NB4 (cell line): ENCODE measurements around the gene LST1.

Experiments
- DNase-seq: peaks from one replicate; pipeline ENCODE4 v3.0.0; 2010; ENCODE audit warnings: low read depth
- H3K4me3 ChIP-seq: one replicate; pipeline ENCODE4 v1.5.1; 2011; ENCODE audit warnings: mild to moderate bottlenecking, low read depth, low read length, moderate library complexity
- MYC ChIP-seq: IDR thresholded peaks from 2 replicates; pipeline ENCODE4 v1.6.1; 2011; ENCODE audit warnings: low read depth, low read length
- POLR2A ChIP-seq: IDR thresholded peaks from 2 replicates; pipeline ENCODE4 v1.6.1; 2011; ENCODE audit warnings: mild to moderate bottlenecking; ENCODE audit not compliant: insufficient read length; ENCODE audit errors: extremely low read depth
- TF ChIP-seq, protein P1 (sequence below): IDR thresholded peaks from 2 replicates; pipeline ENCODE4 v1.6.1; 2011; ENCODE audit warnings: low read depth, low read length
- TF ChIP-seq, protein P2 (sequence below): IDR thresholded peaks from one replicate; pipeline ENCODE4 v1.5.1; 2012; ENCODE audit warnings: low read depth, low read length

Gene LST1

GRCh38 chr6:31575952-31576685 lies 10.0 kb upstream of the LST1 start:
- no peak for TF ChIP-seq MYC
- peak; percentile 85 for DNase-seq
- peak overlapping the region; percentile 98 for H3K4me3 ChIP-seq

GRCh38 chr6:31576897-31577578 lies 9.0 kb upstream of the LST1 start:
- peak overlapping the region; percentile 98 for H3K4me3 ChIP-seq
- TF ChIP-seq, protein P1, sequence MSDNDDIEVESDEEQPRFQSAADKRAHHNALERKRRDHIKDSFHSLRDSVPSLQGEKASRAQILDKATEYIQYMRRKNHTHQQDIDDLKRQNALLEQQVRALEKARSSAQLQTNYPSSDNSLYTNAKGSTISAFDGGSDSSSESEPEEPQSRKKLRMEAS, result 0 out of 2 replicates have a peak, but pooled peaks have one; percentile 58
- peak; percentile 35 for TF ChIP-seq POLR2A
- peak; percentile 58 for TF ChIP-seq MYC
- TF ChIP-seq, protein P2, sequence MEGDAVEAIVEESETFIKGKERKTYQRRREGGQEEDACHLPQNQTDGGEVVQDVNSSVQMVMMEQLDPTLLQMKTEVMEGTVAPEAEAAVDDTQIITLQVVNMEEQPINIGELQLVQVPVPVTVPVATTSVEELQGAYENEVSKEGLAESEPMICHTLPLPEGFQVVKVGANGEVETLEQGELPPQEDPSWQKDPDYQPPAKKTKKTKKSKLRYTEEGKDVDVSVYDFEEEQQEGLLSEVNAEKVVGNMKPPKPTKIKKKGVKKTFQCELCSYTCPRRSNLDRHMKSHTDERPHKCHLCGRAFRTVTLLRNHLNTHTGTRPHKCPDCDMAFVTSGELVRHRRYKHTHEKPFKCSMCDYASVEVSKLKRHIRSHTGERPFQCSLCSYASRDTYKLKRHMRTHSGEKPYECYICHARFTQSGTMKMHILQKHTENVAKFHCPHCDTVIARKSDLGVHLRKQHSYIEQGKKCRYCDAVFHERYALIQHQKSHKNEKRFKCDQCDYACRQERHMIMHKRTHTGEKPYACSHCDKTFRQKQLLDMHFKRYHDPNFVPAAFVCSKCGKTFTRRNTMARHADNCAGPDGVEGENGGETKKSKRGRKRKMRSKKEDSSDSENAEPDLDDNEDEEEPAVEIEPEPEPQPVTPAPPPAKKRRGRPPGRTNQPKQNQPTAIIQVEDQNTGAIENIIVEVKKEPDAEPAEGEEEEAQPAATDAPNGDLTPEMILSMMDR, result no peak
- peak; percentile 84 for DNase-seq

DNA sequence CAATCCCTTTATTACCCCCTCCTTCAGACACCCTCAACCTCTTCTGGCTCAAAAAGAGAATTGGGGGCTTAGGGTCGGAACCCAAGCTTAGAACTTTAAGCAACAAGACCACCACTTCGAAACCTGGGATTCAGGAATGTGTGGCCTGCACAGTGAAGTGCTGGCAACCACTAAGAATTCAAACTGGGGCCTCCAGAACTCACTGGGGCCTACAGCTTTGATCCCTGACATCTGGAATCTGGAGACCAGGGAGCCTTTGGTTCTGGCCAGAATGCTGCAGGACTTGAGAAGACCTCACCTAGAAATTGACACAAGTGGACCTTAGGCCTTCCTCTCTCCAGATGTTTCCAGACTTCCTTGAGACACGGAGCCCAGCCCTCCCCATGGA lies 8.5 kb upstream of the LST1 start:
- H3K4me3 ChIP-seq, result peak overlapping the region; percentile 98
- peak; percentile 33 for DNase-seq
- no peak for TF ChIP-seq MYC
- TF ChIP-seq POLR2A, result no peak
- TF ChIP-seq, protein P2, result no peak
- TF ChIP-seq, protein P1, result no peak

GRCh38 chr6:31578184-31579118 lies 7.6 kb upstream of the LST1 start:
- DNase-seq, result peak; percentile 63
- peak; percentile 35 for TF ChIP-seq POLR2A
- TF ChIP-seq MYC, result no peak
- H3K4me3 ChIP-seq, result peak overlapping the region; percentile 98

- peak; percentile 56 for DNase-seq
- TF ChIP-seq, protein P2, result no peak
- no peak for TF ChIP-seq POLR2A
- H3K4me3 ChIP-seq, result peak overlapping the region; percentile 98
Observed at GRCh38 chr6:31579119-31579505, 7.0 kb upstream of the LST1 start.

DNA sequence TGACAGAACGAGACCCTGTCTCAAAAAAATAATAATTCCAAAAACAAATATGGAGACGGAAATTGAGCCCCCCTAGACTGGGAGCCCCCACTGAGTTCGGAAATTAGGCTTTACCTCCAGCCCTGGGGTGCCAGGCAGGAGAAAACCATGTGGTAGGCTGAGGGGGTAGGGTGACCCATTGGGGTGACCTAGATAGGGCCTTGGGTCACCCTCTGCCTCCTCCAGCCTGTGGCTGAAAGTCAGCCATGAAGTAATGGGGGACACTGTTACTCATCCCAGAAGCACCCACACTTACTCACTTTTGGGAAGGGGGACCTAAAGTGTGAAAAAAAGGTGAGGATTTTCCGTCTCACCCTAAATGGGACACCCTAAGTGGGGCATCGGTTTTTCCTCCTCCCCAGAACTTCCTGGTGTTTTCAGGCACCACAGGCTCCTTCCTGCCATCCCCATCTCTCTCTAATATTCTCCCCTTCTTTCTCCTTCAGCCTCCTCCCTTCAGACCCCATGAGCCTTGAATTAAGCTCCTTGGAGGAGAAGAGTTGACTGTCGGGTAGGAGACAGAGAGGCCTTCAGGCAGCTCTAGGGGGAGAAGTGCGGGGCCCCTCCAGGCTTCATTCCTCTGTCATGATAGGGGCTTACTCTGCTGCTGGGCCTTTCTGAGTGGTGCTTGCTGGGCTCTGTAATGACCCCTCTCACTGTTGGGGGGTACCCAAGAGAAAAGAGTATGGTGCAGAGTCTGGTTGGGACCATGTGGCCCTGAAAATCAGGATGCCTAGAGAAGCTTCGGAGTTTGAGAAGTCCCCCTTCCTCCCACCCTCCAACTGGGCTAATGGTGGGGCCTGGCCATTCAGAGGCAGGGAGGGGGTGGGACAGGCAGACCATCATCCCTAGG lies 6.3 kb upstream of the LST1 start:
- H3K4me3 ChIP-seq, result peak overlapping the region; percentile 98
- TF ChIP-seq, protein P1, result no peak
- peak; percentile 11 for TF ChIP-seq POLR2A
- peak; percentile 73 for DNase-seq

GRCh38 chr6:31580438-31580740 lies 5.7 kb upstream of the LST1 start:
- peak overlapping the region; percentile 92 for H3K4me3 ChIP-seq
- TF ChIP-seq, protein P1, result no peak
- TF ChIP-seq, protein P2, result no peak
- no peak for TF ChIP-seq POLR2A
- no peak for TF ChIP-seq MYC
- no peak for DNase-seq
